Sigmoid colon (tissue), 4 donors: ENCODE measurements around the gene ARID5A.

Experiments used
- POLR2A ChIP-seq, 2 donors: fragments of 450-650 bp; IDR thresholded peaks; one replicate each; pipeline ENCODE4 v1.6.1; 2016; ENCODE audit warnings: antibody characterized with exemption in 2 of 2, mild to moderate bottlenecking in 2 of 2, moderate library complexity in 2 of 2
- POLR2AphosphoS5 ChIP-seq, 4 donors: sonication (generic); formaldehyde crosslinking; IDR thresholded peaks; one replicate each; pipeline ENCODE4 v1.6.1; 2017; ENCODE audit warnings: antibody characterized with exemption in 4 of 4
- TF ChIP-seq, protein P1 (sequence below), 4 experiments: fragments of 450-650 bp in 3 of 4; fragments of 200-600 bp in 1 of 4; IDR thresholded peaks; one replicate each; pipeline ENCODE4 v1.5.1; 2016 to 2019; ENCODE audit warnings: antibody characterized with exemption in 4 of 4, mild to moderate bottlenecking in 3 of 4, moderate library complexity in 2 of 4

DNA sequence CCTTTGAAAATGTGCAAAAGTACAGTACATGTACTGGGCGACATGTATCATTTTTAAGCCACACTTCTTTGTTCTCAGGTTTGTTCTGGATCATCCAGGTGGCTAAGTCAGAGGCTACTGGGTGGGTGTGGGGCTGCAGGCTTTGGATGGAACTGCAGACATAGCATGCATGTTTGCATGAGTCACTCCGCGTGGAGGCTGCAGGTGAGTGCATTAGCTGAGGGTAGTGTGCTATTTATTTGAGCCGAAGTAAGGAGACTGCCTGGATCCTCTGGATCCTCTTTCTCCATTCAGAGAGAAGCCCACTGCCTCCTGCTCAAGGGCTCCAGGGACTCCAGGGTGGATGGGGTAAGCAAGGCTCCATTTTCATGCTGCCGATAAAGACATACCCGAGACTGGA, 22.0 kb upstream of the ARID5A start:
- TF ChIP-seq POLR2A (IDR thresholded peaks at IDR 0.05), result no peak
- TF ChIP-seq, protein P1, sequence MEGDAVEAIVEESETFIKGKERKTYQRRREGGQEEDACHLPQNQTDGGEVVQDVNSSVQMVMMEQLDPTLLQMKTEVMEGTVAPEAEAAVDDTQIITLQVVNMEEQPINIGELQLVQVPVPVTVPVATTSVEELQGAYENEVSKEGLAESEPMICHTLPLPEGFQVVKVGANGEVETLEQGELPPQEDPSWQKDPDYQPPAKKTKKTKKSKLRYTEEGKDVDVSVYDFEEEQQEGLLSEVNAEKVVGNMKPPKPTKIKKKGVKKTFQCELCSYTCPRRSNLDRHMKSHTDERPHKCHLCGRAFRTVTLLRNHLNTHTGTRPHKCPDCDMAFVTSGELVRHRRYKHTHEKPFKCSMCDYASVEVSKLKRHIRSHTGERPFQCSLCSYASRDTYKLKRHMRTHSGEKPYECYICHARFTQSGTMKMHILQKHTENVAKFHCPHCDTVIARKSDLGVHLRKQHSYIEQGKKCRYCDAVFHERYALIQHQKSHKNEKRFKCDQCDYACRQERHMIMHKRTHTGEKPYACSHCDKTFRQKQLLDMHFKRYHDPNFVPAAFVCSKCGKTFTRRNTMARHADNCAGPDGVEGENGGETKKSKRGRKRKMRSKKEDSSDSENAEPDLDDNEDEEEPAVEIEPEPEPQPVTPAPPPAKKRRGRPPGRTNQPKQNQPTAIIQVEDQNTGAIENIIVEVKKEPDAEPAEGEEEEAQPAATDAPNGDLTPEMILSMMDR (IDR thresholded peaks at IDR 0.05), result no peak
- TF ChIP-seq POLR2AphosphoS5 (IDR thresholded peaks at IDR 0.05), result no peak
